Activated CD4-positive, alpha-beta T cell treated with anti-CD3 and anti-CD28 coated beads, Interleukin-2, Interleukin-6, amounts not matched to agents 100 ng/mL and 50 ng/mL, durations not matched to agents 16 hours and 8 hours (primary cell): ENCODE data around the gene CYTH4.

Experiments used
- DNase-seq: peaks from one replicate; pipeline ENCODE4 v3.0.0-alpha.2; 2020

The CYTH4 gene

DNA sequence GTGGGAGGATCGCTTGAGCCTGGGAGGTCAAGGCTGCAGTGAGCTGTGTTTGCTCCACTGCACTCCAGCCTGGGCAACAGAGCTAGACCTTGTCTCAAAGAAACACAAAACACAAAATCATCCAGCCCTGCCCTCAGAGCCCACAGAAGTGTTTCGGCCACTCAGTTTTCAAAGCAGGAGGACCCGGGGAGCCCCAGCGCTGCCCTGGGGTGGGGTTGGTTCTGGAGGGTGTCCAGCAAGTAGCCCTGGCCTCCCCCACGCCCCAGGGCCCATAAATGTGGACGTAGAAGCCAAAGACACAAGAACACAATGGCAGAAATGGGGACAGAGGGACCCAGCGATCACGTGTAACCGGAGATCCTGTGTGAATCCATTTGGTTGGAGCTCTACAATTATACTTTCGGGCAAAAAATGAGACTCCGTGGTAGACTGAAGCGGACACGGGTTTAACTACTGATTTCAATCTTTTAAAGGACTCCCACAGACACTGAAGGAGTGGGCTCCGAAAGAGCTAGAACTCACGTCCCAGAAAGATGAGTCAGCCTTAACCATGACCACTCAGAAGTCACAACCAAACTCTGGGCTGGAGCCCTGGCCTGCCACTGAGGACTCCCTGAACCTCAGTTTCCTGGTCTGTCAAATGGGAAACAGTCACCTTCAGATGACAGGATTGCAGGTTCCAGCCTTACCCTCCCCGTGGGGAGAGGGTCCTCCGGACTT lies 9.0 kb upstream of the CYTH4 start:
- DNase-seq = peak; percentile 68

DNA sequence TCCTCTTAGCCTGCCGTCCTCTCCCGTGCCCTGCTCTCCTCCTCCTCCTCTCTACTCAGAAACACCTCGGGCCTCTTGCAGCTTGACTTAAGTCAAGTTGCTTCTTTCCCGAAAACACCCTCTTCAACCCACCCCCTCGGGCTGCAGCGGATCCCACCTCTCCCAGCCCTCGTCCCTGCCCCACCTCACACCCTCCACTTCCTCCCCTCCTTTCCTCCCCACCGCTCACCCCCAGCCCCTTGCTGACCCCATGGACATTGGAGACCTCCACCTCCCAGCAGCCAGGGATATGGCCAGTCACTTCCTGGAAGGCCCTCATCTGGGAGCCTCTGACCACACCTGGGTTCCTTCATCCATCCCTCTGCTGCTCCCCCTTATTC lies 8.5 kb upstream of the CYTH4 start:
- DNase-seq = no peak

DNA sequence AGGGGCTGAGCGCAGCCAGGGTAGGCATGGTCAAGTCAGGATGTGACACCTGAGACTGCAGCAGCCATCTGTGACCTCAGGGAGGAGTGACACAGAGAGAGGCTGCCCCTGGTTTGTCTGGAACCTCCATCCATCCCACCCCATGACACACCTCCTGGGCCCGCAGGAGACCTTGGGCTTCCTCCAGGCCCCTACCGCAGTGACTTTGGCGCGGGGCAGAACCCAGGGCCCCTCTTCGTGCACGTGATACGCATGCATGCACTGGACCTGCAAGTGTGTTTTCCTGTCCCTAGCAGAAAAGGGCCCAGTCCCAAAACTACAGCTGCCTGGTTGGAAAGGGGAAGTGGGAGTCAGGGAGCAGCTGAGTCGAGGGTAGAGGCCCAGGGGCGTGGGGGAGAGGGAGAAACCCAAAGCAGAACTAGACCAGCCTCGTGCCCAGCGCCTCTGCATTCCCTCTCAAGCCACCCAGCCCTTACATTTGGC lies 7.9 kb upstream of the CYTH4 start:
- DNase-seq = no peak

DNA sequence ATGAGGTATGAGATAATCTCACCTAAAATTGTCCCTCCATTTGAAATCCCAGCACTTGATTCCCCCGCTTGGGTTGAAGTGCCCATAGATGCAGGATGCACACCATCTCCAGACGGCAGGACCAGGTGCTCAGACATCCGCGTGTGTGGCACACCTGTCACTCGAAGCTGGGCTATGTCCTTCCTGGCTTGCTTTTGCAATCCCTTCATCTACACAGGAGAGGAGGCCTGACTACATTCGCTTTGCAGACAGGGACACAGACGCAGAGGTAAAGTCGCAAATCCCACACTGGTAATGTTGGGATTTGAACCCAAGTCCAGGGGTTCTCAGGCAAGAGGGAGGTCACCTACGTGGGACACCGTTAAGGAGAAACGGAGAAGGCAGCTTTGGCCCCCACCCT lies 7.2 kb upstream of the CYTH4 start:
- no peak for DNase-seq

DNA sequence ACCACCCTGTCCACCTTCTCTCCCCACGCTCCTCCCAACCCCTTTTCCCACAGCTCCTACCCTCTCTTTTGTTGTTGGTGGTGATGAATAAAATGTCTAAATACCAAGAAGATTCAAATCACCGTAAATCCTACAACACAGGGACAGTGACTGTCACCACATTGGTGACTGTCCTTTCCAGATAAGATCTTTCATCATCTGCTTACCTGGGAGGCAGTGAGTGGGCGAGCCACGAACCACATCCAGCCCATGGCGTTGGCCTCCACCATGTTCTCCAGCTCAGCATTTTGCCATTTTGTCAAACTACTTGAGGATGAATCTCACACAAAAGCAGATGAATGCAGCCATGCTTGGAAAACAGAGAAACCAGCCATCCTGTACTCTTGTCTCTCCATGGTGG lies 6.7 kb upstream of the CYTH4 start:
- DNase-seq = peak; percentile 67

DNA sequence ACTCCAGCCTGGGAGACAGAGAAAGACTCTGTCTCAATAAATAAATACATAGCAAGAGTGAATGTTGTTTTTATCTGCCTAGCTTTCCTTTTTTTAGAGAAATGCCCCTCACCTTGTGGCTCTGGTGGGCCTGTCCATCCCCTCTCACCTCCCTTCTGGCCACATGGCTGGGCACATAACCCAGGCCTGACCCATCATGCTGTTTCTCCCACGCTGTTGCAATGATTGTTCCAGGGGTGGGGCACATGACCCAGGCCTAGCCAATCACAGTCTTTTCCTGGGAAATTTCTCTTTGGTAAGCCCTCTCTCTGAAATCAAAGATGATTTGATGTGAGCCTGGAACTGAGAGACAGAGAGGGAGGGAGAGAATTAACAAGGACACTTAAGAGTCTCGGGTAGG lies 5.5 kb upstream of the CYTH4 start:
- no peak for DNase-seq

DNA sequence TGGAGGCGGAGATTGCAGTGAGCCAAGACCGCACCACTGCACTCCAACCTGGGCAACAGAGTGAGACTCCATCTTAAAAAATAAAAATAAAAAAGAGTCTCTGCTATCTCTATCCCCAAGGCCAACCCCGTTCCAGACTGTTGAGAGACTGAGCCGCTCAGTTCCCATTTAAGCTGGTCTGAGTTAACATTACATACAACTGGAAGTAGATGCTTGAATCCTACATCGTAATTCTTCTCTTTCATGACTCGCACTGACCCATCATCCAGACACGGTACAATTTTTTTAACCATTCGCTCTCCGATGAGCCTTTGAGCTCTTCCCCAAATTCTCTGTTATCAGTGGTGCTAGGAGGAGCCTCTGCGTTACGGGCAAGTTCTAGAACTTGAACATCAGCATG lies 4.9 kb upstream of the CYTH4 start:
- no peak for DNase-seq

DNA sequence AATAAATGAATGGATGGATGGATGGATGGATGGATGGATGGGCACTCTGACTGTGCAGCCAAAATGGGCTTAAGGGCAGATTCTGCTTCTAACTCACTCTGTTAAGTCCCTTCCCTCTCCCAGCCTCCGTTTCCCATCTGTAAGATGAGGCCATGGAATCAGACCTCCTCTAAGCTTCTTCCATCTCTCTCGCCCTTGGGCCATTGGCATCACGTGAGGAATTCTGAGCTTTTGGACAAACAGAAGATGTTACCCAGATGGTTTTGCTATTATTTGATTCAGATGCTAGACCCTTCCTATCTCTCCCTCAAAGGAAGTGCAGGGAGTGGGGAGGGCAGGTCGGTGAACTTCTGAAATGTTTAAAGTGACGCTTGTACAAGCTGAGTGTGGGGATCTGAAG lies 4.0 kb upstream of the CYTH4 start:
- no peak for DNase-seq

DNA sequence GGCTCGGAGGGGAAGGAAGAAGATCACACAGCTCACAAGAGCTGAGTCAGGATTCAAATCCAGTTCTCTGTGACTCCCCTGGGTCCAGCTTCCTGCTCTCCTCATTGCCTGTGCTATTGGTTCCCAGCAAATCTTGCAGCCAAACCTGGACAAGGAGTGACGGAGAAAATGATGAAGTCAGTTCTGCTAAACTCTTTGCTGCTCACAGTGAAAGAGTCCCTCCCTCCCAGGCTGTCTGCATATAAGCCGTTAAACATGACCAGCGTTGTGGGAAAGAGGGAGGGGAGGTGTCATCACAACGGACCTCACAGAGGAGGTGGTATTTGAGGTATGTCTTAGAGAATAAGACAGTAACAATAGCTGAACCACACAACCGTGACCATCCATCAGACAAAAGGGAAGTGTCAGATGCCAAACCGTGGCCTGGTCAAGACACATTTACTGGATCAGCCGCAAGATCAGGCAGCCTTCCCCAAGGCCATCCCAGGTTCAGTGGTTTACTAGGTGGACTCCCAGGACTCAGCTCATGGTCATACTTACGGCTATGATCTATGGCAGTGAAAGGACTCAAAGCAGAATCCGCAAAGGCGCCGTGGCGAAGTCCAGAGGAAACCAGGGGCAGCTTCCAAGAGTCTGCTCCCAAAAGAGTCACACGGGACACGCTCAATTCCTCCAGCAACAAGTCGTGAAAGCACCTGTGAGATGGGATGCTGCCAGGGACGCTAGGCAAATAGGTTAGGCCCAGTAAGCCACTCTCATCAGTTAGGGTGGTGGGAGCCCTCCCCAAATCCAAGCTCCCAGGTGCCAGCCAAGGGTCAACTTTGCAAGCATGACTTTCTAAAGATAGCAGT lies 2.8 kb upstream of the CYTH4 start:
- no peak for DNase-seq

DNA sequence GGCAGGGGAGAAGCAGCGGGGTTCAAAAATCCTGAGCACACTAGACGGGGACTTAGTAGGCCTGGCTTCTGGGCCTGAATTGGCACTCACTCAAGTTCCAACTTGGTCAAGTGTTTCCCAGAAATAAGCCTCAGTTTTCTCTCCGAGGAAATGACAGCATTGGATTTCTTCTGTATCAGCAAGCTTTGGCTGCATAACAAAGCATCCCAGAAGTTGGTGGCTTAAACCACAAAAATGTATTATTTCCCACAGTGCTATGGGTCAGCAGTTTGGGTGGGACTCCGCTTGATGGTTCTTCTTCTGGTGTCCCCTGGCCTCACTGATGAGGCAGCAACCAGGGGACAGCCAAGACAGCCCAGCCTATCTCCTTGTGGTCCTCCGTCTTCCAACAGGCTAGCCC lies 1.6 kb upstream of the CYTH4 start:
- no peak for DNase-seq

DNA sequence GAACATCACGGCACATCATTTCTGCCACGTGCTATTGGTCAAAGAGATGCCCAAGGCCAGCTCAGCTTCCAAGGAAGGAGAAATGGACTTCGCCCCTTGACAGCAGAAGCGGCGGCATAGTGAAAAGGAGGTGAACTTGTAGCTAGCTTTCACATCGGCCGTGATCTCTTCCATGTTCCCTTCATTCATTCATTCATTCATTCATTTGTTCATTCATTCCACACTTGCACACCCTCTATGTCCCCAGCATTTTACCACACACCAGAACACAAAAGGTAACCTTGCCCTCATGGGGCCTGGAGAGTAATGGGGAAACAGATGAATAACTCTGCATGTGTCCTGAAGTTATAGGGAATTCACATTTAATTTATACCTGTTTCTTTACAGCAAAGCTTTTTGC lies 1.1 kb upstream of the CYTH4 start:
- no peak for DNase-seq

DNA sequence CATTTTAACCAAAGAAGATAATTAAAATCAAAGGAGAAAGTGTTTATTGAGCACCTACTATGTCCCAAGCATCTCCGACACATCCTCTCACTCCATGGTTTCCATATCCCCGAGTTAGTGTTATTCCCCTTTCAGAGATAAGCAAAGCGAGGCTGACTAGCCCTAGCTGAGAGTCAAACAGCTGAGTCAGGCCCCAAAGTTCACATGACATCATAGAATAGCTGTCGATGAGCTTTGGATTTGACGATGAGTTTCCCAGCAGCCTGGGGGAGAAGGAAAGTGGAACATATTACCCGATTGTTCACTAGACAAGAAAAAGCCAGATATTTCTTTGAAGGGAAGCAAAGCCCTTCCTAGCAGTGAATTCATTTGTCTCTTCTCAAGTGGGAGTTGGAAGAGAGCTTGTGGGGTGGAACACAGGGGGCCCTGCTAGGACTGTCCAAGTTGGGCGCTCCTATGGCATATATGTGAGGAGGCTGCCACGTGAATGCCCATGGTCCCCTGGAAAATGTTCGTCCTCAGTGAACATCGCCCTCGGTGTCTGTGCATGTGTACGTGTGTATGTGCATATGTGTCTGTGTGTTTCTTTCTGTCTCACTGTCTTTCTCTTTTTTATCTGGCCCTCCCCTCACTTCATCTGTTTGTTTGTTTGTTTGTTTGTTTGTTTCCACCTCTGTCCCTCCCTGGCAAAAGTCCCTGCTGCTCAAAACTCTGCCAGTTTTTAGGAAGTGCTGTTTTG lies 493 bp upstream of the CYTH4 start:
- no peak for DNase-seq

DNA sequence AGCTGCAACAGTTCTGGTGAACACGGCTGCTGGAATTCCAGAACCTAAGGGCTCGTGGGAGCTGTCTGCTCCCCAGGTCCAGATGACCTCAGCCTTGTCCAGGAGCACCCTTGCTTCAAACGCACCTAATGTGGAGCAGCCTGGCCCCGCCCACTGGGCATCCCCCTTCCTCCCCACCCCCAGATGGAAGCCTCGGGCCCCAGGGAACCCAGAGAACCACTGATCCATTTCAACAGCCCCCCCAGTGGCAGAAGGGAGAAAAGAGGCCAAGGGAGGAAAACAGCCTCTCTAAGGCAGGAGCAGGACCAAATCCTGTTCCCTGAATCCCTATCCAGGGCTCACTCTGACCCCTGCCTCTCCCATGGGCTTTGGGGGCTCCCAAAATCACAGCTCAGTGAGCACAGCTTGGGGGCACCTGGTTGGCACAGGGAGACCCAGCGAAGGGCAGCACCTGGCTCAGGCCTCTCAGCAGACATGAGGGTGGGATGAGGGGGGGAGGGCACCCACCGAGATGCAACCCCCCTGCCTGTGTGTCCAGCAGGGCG lies 1.2 kb downstream of the CYTH4 start:
- no peak for DNase-seq

DNA sequence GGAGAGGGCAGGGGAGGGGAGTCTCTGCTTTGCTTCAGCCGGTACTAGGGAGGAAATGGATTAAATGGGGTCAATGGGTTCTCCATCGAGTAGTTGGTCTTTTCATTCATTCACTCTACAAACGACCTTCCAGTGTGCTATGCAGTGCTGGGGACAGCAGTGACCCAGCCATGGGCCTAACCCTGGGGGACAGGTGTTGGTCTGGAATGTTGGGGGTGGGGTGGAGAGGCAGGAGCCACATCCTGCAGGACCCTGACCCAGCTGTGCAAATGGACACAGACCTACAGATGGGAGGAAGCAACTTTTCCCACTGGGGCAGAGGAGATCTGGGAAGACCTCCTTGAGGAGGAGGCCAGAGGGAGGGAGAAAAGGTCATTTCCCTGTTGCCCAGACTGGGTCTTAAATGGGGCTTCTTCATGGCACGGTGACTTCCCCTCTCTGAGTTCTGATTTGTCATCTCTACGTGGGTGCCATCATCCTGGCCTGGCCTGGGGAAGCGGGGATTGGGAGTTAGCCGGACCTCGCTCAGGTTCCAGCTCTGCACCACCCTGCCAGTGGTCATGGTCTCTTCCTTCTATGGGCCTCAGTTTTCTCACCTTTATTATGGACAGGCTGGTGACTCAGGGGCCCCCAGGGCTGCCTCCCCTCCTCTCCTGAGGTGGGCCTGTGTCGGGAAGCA lies 2.0 kb downstream of the CYTH4 start:
- no peak for DNase-seq

DNA sequence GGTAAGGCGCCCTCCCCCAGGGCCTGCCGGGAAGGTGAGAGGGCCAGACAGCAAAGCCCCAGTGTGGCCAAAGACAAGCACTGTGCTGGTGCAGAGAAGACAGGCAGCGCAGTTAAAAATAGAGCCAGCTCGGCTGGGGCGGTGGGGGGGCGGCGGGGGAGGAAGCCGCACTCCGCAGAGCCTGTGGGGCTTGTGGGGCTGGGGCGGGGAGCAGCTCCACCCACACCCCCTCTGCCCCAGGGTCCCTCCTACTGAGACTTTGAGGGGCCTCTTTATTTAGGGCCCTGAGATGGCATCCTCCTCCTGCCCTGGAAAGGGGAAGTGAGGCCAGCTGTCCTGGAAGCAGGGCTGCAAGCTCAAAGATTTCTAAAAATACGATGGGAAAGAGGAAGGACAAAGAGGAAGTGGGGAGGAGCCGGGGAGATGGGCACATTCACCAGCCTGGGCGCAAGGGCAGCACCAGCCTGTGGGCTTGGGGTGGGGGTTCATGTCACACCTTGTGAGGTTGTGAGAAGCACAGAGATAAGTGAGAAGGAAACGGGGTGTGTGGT lies 2.6 kb downstream of the CYTH4 start:
- no peak for DNase-seq

DNA sequence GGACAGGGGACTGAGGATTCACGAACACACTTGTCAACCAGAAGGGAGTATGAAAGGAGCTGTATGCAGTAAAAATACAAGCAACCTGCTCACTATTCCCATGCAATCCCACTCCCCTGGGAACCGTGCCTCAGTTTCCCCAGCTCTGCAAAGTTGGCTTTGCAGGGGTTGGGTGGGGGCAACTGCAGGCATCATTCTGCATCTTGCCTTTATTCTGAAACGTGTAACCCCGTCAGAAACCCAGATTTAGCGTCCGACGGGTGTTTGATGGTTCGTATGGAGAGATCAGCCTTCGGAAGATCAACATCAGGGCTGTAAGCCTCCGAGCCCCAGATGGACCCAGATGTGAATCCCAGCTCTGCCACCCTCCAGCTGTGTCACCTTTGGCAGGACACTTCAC lies 3.6 kb downstream of the CYTH4 start:
- no peak for DNase-seq

DNA sequence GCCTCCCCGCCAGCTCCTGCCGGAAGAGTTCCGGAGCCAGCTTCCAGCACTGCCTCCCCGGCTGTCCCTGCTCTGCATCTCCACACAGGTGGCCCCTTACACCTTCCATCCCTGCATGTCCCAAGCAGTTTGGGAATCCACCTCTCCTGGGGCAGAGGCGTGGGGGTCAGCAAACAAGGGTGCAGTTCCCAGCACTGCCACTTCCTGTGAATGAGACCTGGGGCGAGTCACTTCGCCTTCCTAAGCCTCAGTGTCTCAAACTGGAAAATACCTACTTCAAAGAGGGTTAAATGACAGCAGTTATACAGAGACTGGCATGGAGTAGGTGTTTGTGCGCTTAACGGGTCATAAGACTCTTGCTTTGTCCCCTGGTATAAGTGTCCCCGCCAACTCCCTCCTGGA lies 5.2 kb downstream of the CYTH4 start:
- DNase-seq = no peak

DNA sequence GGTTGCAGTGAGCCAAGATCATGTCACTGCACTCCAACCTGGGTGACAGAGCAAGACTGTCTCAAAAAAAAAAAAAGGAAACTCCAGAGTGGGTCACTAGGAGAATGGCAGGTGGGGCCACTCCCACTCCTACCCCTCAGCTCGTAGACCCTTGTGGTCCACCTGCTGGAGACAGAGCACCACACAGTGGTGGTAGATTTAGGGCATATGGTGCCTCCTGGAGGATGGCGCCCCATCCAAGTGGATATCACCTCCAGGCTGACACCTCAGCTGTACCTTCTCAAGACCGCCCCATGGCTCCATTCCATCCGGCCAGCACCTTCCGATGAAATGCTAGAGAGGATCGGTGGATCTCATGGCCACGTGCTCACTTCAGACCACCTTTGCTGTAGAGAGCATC lies 6.2 kb downstream of the CYTH4 start:
- DNase-seq = no peak

DNA sequence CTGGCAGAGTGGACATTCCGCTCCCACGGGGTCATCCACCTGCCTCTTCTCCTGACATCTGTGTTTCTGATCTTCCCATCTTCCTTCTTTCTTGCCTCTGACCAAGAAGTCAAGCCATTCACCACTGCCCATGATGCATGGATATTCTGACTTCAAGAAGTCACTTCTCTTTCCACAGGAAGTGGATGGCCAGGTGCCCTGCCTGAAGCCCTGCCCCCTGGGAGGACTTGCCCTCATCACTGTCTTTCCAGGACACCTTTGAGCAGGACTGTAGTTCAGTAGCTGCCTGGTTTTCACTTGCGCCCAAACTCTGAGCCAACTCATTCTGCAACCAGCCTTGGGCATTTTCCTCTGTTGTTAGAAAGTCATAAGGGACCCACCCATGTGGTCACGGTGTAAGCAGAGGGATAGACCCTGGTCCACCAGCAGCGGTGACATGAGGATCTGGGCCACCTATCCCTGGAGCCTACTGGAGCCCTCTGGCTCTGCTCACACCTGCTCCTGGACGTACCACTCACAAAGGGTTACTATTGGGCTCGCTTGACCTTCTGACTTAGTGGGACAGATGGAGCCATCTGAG lies 6.9 kb downstream of the CYTH4 start:
- no peak for DNase-seq

DNA sequence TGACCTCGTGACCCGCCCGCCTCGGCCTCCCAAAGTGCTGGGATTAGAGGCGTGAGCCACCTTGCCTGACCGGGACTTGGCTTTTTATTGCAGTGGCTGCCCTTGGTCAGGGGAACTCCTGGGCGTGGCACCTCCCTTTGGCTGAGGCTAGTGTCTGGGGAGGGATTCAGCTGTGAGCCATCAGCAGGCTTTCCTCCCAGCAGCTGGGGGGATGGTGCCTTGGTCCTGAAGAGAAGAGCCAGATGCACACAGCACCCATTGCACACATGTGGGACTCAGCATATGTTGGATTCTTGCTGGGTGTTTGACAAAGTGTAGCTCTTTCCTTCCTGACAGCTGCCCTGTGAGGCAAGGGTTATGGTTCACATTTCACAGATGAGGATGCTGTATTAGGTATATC lies 8.4 kb downstream of the CYTH4 start:
- no peak for DNase-seq

DNA sequence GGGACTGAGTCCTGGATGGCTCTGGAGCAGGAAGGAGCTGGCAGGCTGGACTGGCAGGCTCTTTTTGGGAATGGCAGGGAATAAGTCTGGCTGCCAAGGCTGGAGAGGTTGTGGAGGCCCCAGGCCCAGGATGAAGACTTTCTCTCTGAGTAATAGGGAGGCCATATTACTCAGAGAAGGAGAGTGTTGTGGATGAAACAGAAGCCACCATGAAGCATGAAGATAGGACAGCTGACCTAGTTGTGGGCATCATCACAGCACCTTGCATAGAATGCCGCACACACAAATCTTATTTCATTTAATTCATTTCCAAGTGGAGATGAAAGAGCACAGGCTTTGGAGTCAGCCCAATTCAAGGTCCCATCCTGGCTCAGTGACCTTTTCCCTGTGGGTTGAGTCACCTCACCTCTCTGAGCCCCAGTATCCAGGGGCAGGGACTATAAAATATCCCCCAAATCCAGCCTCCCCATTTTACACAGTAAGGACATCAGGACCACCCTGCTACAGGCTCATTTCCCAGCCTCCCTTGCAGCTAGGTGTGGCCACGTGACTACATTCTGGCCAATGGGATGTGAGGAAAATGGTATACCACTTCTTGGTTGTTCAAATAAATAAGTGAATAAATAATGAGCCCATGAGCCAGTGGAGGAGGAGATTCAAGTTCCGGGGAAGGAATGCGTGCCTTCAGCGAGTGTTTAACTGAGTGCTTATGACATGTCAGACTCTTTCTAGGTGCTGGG lies 9.4 kb downstream of the CYTH4 start:
- DNase-seq = no peak
